Measurements from ENCODE around the gene FSTL4. TPM values are rescaled to one million over a fixed set of nuclear protein-coding genes. Genes with fewer than 3 reads are reported as not detected.

FSTL4 gene
- total RNA-seq, 1 donor from 2014 or later = not detected

- intact Hi-C loops (cut with micrococcal nuclease) = no loop called here
- DNase-seq (no peak), ATAC-seq (no peak)
Observed at GRCh38 chr5:133467826-133468463, 144.4 kb downstream of the FSTL4 start.

- intact Hi-C loops (cut with micrococcal nuclease) = no loop called here
- ATAC-seq = no peak
Observed at GRCh38 chr5:133467335-133467779, 145.0 kb downstream of the FSTL4 start.

GRCh38 chr5:133466556-133467334 is 145.6 kb downstream of the FSTL4 start:
- DNase-seq = no peak
- ATAC-seq = peak; percentile 25
- intact Hi-C loops (cut with micrococcal nuclease) = no loop called here

More at GRCh38 chr5:133467335-133467779, 145.0 kb downstream of the FSTL4 start:
- no peak for DNase-seq

GRCh38 chr5:133464013-133464412 is 148.3 kb downstream of the FSTL4 start:
- intact Hi-C loops (cut with micrococcal nuclease) = no loop called here
- ATAC-seq = no peak
- DNase-seq = no peak

GRCh38 chr5:133461796-133462516 is 150.4 kb downstream of the FSTL4 start:
- ATAC-seq (peak; percentile 40), DNase-seq (no peak)
- intact Hi-C loops (cut with micrococcal nuclease) = no loop called here

GRCh38 chr5:133460172-133460758 is 152.1 kb downstream of the FSTL4 start:
- intact Hi-C loops (cut with micrococcal nuclease) = no loop called here
- DNase-seq (peak; percentile 39), ATAC-seq (no peak)

- DNase-seq = no peak
- intact Hi-C loops (cut with micrococcal nuclease) = no loop called here
- ATAC-seq = no peak
Observed at GRCh38 chr5:133459474-133460160, 152.7 kb downstream of the FSTL4 start.

- intact Hi-C loops (cut with micrococcal nuclease) = no loop called here
- DNase-seq = no peak
- ATAC-seq = no peak
Observed at GRCh38 chr5:133458435-133458834, 153.9 kb downstream of the FSTL4 start.

- no peak for DNase-seq
- no peak for ATAC-seq
- intact Hi-C loops (cut with micrococcal nuclease) = no loop called here
Observed at GRCh38 chr5:133457439-133458355, 154.6 kb downstream of the FSTL4 start.

- ATAC-seq (no peak), DNase-seq (no peak)
- intact Hi-C loops (cut with micrococcal nuclease) = no loop called here
Observed at GRCh38 chr5:133456933-133457402, 155.4 kb downstream of the FSTL4 start.

- no peak for DNase-seq
- intact Hi-C loops (cut with micrococcal nuclease) = no loop called here
- ATAC-seq = no peak
Observed at GRCh38 chr5:133455676-133456075, 156.7 kb downstream of the FSTL4 start.

GRCh38 chr5:133454442-133454841 is 157.9 kb downstream of the FSTL4 start:
- ATAC-seq (no peak), DNase-seq (no peak)
- intact Hi-C loops (cut with micrococcal nuclease) = no loop called here

- DNase-seq (no peak), ATAC-seq (no peak)
- intact Hi-C loops (cut with micrococcal nuclease) = no loop called here
Observed at GRCh38 chr5:133453831-133454230, 158.5 kb downstream of the FSTL4 start.

- intact Hi-C loops (cut with micrococcal nuclease) = no loop called here
- ATAC-seq (no peak), DNase-seq (no peak)
Observed at GRCh38 chr5:133453084-133453780, 159.1 kb downstream of the FSTL4 start.

GRCh38 chr5:133451926-133452325 is 160.4 kb downstream of the FSTL4 start:
- intact Hi-C loops (cut with micrococcal nuclease) = no loop called here
- ATAC-seq = no peak
- no peak for DNase-seq

- intact Hi-C loops (cut with micrococcal nuclease) = no loop called here
- ATAC-seq = no peak
Observed at GRCh38 chr5:133450286-133450685, 162.1 kb downstream of the FSTL4 start.

GRCh38 chr5:133449181-133449580 is 163.2 kb downstream of the FSTL4 start:
- intact Hi-C loops (cut with micrococcal nuclease) = no loop called here
- ATAC-seq (no peak), DNase-seq (no peak)

More at GRCh38 chr5:133450286-133450685, 162.1 kb downstream of the FSTL4 start:
- DNase-seq = no peak

Measured in left ventricle myocardium superior (tissue), 1 donor.